HG02943 (cell line): Measurements from ENCODE around the gene FIGLA.
"Not testable (repeated sequence)": the region's sequence is repeated elsewhere in the genome, so short reads cannot be mapped to it uniquely, and the experiment has no call there.

Experiments
- ATAC-seq: cut with Tn5 transposase; IDR thresholded peaks from one replicate; pipeline ENCODE4 v1.9.1; 2021; ENCODE audit warnings: mild to moderate bottlenecking, low read depth, moderate library complexity; ENCODE audit not compliant: unreplicated experiment

The FIGLA gene

GRCh38 chr2:70808983-70809958, 18.8 kb upstream of the FIGLA start:
- no peak for ATAC-seq

DNA sequence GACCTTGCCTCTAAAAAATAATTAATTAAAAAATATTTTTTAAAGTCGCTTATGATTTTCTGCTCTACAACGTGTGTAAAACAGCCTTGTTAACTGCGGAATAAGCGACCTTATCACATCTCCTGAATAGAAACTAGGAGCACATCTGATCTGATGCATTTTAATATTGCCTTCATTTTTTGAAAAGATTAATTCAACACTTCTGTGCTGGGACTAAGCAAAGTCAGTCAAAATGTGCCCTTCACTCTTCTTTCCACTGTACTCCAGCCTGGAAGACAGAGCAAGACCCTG, 17.3 kb upstream of the FIGLA start:
- no peak for ATAC-seq

DNA sequence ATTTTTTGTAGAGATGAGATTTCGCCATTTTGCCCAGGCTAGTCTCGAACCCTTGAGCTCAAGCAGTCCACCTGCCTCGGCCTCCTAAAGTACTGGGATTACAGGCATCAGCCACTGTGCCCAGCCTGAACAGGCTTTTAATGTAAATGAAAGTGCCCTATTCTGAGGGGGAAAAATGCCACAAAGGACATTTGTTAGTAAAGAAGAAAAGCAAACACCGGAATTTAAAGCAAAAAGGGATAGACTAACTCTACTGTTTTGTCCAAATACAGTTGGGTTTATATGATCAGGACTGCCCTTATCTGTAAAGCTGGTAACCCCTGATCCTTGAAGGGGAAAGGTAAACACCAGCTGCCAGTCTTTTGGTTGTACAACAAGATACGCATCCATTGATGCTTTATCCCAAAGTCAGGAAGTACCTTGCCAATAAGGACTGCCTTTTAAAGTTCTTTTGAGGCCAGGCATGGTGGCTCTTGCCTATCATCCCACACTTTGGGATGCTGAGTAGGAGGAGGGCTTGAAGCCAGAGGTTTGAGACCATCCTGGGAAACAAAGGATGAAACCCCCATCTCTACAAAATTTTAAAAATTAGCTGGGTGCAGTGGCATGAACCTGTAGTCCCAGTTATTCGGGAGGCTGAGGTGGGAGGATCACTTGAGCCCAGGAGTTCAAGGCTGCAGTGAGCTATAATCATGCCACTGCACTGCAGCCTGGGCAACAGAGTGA, 16.8 kb upstream of the FIGLA start:
- no peak for ATAC-seq

GRCh38 chr2:70806620-70807019, 16.2 kb upstream of the FIGLA start:
- ATAC-seq = no peak

- no peak for ATAC-seq
Measured at GRCh38 chr2:70806013-70806412, 15.6 kb upstream of the FIGLA start.

DNA sequence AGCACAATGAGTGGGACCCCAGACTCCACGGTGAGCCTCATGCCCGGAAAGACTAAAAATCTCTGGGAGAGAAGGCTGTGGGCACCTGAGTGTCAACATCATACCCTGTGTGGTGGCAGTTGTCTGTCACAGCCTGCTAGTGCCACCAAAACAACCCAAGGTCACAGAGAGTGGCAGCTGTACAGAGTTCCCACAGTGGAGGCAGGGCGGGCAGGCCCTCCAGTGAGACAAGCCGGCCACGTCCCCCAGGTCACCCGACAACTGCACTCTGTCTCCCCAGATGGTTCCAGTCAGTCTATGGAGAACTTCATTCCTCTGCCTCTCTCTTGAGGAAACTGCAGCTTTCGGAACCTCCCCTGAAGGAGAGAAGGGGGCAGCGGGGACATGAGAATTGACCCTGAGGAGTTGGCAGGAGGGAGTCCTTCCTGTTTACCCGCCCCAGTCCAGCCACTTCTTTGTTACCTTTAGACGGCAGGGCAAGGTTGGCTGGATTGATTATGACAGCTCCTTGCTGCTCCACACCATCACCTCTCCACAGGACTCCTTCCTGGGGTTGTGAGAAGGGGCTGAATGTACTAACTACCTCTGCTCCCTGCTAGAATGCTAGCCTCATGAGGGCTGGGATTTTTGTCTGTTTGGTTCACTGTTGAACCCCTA, 11.3 kb upstream of the FIGLA start:
- no peak for ATAC-seq

DNA sequence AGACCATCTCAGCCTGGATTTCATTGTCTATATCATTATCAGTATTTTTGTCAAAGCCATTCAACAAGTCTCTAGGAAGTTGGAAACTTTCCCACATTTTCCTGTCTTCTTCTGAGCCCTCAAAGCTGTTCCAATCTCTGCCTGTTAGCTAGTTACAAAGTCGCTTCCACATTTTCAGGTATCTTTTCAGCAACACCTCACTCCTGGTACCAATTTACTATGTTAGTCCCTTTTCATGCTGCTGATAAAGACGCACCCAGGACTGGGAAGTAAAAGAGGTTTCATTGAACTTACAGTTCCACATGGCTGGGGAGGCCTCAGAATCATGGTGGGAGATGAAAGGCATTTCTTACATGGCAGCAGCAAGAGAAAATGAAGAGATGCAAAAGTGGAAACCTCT, 9.3 kb upstream of the FIGLA start:
- no peak for ATAC-seq

GRCh38 chr2:70797996-70798395, 7.6 kb upstream of the FIGLA start:
- not testable (repeated sequence) for ATAC-seq

GRCh38 chr2:70797506-70797905, 7.1 kb upstream of the FIGLA start:
- ATAC-seq = no peak

DNA sequence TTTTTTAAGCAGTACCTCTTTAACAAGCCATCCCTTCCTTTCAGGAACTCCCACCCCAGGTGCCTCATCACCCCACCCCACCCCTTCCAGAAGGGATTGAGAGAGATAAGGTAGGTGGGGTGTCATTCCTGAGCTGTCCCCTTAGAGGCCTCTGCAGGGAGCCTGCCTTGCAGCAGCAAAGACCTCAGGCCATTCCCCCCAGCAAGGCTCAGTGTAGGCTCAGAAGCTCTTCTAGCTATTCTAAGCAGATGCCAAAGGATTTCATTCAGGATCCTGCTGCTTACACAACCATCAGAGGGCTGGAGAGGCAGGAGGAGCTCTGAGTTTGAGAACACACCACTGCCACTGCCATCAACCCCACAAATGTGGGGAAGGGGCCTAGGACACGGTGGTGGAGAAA, 5.8 kb upstream of the FIGLA start:
- no peak for ATAC-seq

- ATAC-seq = no peak
Measured at GRCh38 chr2:70795164-70795995, 4.9 kb upstream of the FIGLA start.

DNA sequence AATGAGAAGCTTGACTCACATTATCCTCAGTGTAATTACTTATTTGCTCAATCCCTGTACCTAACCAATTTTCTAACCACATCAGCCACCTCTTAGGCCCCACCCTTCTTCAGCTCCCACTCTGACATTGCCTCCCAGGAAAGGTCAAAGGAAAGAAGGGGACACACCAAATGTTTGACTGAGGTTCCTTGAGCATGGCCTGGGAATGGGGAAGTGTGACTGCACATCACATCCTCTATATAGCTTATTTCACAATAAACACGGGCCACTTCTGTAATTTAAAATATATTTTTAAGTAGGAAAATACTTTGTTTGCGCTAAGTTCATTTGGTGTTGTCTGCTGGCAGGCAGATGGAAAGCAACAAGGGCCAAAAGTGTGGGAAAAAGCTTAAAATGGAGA, 3.0 kb upstream of the FIGLA start:
- ATAC-seq = no peak

GRCh38 chr2:70789304-70790135, 923 bp downstream of the FIGLA start:
- no peak for ATAC-seq

DNA sequence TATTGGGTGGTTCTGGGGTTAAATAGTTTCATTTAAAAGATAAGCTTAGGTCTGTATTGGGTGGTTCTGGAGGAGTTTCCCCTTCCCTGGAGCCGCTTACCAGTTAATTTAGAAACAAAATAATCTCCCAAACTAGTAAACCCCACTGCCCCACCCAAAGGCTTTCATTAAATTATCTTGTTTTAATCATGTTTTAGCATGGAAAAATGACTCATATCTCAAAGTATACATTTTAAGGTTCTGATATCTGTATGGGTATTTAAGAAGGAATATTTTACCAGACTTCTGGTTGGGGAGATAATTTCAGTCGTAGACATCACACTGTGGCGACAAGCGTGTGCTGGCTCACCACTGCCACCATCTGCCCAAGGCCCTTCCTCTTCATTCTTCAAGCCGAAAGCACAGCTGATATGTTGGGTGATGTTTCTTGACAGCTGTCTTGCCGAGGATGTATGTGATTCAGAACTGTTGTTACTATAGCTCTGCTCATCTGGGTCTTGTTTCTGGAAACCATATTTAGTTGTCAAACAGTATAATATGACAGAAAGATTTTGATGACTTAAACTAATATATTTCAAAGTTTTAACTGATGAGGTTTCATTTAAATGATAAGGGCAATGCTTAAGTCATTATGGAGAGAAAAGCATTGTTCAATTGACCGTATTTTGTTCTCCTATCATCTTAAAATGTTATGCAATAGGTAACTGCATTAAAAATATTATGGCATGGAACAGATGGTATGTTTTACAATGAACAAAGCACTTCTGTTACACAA, 5.1 kb downstream of the FIGLA start:
- ATAC-seq = no peak

DNA sequence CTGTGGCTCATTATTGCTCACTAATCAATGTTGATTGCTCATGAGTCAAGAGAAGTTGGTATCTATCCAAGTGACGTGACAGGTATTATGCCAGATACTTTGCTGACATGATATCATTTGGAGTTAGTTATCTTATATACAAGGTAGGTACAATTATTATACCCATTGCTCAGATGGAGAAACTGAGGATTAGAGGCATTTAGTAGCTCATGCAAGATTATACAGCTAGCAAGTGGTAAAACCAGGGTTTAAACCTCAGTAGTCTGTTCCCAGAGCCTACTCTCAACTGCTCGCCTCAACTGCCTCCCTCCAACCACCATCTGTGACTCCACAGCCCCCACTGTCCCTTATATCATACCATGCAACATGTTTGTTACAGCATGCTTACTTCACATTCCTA, 6.1 kb downstream of the FIGLA start:
- ATAC-seq = no peak

DNA sequence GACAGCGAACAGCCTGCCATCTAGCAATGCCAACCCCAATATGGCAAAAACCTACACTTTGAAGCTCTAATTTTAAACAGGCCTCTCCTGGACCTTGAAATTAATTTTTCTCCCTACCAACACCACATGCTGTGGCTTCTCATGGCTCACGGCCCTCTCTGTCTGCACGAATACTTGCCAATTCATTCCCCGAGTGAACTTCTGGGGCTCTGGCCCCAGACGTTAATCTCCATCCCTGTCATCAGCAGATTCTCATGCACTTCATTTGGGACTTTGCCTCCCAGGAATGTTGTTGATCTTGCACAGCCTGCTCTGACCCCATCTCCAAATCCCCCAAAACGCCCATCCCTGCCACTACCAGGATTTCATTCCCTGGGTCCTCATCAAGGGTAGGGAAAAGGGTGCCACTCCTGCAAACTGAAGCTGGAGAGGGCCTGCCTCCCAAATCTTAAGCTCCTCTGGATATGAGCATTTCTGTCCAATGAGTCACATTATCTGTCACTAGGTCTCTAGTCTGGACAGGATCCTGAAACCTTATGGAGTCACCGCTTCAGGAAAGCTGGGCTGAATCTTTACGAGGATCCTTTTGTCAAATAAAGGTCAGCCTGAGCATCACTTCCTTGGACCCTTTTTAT, 10.4 kb downstream of the FIGLA start:
- no peak for ATAC-seq

- ATAC-seq = no peak
Measured at GRCh38 chr2:70779491-70779890, 11.0 kb downstream of the FIGLA start.

GRCh38 chr2:70778676-70779075, 11.8 kb downstream of the FIGLA start:
- ATAC-seq = no peak
